ENCODE measurements around the gene KDM2A.
"Not testable (repeated sequence)": the region's sequence is repeated elsewhere in the genome, so short reads cannot be mapped to it uniquely, and the experiment has no call there.

The KDM2A gene

DNA sequence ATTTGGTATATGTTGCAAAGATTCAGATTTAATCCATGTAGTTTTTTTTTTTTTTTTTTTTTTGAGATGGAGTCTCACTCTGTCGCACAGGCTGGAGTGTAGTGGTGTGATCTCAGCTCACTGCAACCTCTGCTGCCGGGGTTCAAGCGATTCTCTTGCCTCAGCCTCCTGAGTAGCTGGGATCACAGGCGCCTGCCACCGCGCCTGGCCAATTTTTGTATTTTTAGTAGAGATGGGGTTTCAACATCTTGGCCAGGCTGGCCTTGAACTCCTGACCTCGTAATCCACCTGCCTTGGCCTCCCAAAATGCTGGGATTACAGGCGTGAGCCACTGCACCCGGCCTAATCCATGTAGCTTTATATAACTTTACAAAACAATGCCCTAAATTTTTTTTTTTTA, 49.8 kb downstream of the KDM2A start:
- not testable (repeated sequence) for DNase-seq (ENCODE audit: low spot score)

DNA sequence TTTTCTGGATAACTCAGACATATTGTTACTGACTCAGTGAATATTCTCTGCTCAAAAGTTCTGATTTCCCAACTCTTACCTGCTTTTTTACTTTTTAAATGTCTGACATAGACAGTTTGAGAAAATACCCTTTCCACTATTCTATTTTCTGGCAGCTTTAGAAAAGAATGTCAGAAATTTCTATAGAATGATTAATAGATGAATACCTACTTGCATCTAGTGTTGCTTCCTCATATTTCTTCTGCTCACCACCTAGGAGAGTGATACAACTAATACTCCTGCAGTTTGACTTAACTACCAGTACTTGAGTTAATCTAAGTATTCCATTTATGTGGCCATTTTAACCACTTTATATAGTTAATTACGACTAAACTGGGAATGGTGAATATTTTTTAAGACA, 55.2 kb downstream of the KDM2A start:
- DNase-seq (ENCODE audit: low spot score) = no peak

DNA sequence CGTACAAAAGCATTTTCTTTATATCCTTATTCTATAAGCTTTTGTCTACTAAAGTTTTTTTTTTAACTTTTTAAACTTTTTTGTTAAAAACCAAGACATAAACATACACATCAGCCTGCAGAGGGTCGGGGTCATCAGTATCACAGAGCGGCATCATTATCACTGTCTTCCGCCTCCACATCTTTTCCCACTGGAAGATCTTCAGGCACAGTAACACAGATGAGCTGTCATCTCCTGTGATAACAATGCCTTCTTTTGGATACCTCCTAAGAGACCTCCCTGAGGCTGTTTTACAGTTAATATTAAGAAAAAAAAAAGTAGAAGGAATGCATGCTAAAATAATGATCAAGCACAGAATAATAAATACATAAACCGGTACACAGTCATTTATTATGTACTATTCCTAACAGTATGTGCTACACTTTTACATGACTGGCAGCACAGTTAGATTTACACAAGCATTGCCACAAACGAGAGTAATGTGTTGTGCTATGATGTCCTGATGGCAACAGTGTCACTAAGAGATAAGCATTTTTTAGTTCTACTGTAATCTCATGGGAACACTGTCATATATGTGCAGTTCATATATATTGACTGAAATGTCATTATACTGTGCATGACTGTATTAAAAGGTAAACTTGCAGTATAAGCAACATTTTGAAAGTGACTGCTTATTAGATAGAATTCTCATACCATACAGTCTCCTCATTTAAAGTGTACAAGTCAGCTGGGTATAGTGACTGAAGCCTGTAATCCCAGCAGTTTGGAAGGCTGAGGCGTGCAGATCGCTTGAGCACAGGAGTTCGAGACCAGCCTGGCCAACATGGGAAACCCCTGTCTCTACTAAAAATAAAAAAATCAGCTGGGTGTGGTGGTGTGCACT, 58.6 kb downstream of the KDM2A start:
- DNase-seq (ENCODE audit: low spot score) = no peak

DNA sequence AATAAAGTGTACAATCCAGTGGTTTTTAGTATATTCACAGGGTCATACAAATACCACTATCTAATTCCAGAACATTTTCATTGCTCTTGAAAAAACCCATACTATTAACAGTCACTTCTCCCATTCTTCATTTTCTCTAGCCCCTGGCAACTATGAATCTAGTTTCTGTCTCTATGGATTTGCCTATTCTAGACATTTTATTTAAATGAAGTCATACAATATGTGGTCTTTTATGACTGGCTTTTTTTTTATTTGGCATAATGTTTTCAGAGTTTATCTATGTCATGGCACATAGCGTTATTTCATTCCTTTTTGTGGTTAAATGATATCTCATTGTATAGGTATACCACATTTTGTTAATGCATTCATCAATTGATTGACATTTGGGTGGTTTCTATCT, 59.4 kb downstream of the KDM2A start:
- DNase-seq (ENCODE audit: low spot score) = no peak

DNA sequence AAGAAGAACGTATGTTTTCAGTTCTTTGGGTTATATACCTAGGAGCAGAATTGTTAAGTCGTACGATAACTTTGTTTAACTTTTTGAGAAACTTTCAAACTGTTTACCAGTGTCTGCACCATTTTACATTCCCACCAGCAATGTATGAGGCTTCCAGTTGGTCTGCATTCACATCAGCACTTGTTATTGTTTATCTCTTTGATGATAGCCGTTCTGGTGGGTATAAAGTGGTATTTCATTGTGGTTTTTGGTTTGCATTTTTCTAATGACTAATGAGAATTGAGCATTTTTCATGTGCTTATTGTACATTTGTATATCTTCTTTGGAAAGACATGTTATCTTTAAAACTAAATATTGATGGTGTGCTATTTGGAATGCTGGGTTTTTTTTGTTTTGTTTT, 59.8 kb downstream of the KDM2A start:
- peak; percentile 64 for DNase-seq (ENCODE audit: low spot score)

DNA sequence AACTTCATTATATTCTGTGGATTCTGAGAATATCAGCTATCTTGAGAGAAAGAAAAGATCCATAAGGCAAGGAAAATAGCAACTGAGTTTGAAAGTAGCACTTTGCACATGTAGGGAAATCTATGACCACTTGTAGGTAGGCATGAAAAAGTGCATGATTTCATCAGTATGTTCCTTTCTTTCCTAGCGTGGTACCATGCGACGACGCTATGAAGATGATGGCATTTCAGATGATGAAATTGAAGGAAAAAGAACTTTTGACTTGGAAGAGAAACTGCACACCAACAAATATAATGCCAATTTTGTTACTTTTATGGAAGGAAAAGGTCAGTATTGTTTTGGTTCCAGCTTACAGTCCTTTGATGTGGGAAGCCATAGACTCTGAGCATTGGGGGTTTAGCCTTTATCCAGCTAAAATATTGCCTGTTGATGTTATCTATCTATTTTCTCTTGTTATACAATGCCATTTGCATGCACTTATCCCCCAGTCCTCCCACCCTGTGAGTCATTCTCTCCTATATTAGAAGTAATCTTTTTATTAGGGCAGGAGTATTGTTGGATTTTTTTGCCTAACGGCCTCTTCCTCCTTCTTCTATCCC, 60.9 kb downstream of the KDM2A start:
- DNase-seq (ENCODE audit: low spot score) = peak; percentile 95

DNA sequence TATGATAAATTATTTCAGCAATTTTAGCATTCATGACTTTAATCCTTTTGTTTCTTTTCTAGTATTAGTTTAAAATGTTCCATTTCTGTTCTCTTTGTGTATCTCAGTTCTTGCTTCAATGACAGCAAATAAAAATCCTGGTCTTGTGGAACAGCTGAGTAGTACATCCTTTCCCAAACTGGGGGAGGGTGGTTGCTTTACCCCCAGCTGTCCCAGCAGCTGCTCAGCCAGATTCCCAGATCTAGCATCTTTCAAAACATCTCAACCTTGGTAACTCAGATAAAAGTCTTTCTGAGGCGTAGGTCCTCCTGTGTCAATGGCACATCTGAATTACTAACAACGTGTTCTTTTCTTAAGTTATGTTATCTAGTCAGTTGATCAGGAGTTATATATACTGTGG, 75.0 kb downstream of the KDM2A start:
- no peak for DNase-seq (ENCODE audit: low spot score)

DNA sequence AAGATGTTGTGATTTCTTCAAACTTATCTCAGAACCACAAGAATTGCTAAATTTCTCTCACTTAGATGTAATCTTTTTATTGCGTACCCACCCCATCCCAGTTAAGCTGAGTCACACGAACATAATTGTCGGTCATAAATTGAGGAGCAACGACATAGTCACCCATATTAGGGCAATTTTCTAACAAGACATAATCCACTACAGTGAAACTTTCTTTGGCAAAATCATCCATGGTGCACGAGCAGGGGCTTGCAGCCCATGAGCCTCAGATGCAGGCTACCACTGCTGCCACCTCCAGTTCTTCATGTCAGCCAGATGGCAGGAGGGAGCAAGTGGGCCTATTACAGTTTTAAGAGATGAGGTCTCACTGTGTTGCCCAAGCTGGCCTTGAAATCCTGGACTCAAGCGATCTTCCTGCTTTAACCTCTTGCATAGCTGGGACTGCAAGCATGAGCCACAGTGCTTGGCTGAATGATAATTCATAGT, 77.0 kb downstream of the KDM2A start:
- no peak for DNase-seq (ENCODE audit: low spot score)

DNA sequence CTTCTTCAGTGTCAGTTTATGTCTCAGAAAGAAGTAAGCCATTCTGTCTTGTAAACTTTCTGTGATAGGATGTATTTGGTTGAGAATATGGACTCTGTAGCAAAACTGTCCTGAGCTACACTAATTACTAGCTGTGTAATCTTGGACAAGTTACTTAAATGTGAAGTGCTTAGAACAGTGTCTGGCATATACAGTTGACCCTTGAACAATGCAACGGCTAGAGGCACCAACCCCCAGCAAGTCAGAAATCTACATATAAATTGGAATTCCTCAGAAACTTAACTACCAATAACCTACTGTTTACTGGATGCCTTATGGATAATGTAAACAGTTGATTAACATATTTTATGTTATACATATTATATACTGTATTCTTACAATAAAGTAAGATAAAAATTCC, 78.5 kb downstream of the KDM2A start:
- no peak for DNase-seq (ENCODE audit: low spot score)

DNA sequence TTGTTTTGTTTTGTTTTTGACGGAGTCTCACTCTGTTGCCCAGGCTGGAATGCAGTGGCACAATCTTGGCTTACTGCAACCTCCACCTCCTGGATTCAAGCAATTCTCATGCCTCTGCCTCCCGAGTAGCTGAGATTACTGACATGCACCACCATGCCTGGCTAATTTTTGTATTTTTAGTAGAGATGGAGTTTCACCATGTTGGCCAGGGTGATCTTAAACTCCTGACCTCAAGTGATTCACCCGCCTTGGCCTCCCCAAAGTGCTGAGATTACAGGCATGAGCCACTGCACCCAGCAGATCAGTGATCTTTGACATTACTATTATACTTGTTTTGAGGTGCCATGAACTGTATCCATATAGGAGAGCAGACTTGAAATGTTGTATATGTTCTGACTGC, 79.7 kb downstream of the KDM2A start:
- not testable (repeated sequence) for DNase-seq (ENCODE audit: low spot score)

DNA sequence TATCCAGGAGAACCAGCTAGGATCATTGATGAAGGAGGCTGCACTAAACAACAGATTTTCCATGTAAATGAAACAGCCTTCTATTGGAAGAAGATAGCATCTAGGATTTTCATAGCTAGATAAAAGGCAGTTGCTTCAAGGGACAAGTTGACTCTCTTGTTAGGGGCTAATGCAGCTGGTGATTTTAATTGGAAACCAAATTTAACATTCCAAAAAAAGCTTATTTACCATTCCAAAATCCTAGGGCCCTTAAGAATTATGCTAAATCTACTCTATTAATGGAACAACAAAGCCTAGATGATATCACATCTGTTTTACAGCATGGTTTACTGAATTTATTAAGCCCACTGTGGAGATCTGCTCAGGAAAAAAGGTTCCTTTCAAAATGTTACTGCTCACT, 80.7 kb downstream of the KDM2A start:
- DNase-seq (ENCODE audit: low spot score) = no peak

DNA sequence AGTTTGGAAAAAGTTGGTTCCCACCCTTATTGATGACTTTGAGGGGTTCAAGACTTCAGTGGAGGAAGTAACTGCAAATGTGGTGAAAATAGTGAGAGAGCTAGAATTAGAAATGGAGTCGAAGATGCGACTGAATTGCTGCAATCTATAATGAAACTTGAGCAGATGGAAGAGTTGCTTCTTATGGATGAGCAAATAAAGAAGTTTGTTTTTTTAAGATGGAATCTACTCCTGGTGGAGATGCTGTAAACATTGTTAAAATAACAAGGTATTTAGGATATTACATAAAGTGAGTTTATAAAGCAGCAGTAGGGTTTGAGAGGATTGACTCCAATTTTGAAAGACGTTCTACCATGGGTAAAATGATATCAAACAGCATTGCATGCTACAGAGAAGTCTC, 83.0 kb downstream of the KDM2A start:
- no peak for DNase-seq (ENCODE audit: low spot score)

DNA sequence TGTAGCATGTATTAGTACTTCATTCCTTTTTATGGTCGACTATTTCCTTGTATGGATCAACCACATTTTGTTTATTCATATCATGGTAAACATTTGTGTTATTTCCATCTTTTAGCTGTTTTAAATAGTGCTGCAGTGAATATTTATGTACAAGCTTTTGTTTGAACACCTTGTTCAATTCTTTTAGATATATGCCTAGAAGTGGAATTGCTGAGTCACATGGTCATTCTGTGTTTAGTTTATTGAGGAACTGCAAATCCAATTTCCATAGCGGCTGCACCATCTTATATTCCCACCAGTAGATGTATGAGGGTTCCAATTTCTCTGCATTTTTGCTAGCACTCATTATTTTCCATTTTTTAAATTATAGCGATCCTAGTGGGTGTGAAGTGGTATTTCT, 85.8 kb downstream of the KDM2A start:
- no peak for DNase-seq (ENCODE audit: low spot score)

DNA sequence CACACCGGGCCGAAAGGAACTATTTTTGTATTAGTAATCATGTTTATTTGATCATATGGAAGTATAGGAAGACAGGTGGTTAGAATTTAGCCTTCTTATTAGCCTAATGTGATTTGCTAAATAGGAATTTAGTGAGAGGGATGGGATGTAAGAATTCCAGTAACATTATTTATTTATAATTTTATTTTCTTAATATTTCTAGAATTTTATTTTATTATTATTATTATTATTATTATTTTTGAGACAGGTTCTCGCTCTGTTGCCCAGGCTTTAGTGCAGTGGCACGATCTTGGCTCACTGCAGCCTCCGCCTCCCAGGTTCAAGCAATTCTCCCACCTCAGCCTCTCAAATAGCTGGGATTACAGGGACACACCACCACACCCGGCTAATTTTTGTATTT, 90.2 kb downstream of the KDM2A start:
- DNase-seq (ENCODE audit: low spot score) = not testable (repeated sequence)

DNA sequence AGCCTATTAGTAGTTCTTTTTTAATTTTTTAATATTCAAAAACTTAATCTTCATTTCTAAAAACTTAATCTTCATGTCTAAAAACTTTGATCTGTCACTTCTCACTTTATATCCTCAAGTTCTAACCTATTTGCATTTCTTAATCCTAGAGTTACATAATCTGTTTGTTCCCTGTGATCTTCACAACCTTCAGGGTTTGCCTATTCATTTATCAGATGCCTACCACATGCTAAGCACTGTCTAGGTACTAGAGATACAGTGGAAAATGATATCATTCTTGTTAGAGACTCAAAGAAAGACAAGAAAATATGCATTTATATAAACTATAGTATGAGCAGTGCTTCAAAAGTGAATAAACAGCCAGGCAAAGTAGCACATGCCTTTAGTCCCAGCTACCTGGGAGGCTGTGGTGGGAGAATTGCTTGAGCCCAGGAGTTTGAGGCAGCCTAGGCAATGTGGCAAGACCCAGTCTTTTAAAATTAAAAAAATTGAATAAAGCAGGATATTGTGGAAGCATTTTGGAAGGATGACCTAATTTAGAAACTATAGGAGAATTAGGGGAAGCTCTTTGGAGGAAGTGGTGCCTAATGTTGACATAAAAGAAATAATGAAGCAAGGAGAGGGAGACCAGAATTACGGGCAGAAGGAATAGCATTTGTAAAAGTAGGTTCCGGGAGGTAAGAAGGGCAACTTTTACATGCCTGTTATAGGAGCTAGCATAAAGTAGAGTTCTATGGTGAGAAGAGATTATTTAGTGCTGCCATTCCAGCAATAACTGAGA, 92.8 kb downstream of the KDM2A start:
- DNase-seq (ENCODE audit: low spot score) = no peak

DNA sequence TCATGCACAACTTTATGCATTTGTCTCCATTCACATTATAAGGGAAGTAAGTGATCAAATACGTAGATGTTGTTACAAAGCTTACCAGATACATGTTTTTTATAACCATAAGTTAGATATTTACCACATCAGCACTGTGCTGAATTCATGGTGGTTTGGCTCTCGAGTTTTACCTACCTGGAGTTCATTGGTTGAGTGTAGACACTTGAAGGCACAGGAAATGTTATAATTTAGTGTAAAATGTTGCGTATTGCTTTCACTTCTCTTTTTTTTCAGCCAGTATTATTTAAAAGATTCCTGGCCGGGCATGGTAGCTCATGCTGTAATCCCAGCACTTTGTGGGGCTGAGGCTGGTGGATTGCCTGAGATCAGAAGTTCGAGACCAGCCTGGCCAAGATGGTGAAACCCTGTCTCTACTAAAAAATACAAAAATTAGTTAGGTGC, 94.1 kb downstream of the KDM2A start:
- DNase-seq (ENCODE audit: low spot score) = no peak

DNA sequence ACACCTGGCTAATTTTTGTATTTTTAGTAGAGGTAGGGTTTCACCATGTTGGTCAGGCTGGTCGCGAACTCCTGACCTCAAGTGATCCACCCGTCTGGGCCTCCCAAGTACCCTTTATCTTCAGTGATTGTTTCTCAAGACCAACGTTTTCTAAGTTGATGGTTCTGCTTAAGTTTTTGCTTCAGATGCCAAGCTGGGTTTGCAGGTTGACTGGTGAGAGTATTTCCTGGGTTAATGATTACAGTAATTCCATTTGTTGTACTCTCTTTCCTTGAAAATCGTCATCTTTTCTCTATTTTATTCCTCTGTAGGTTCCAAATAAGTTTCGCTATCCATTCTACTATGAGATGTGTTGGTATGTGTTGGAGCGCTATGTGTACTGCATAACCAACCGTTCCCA, 108.7 kb downstream of the KDM2A start:
- no peak for DNase-seq (ENCODE audit: low spot score)

DNA sequence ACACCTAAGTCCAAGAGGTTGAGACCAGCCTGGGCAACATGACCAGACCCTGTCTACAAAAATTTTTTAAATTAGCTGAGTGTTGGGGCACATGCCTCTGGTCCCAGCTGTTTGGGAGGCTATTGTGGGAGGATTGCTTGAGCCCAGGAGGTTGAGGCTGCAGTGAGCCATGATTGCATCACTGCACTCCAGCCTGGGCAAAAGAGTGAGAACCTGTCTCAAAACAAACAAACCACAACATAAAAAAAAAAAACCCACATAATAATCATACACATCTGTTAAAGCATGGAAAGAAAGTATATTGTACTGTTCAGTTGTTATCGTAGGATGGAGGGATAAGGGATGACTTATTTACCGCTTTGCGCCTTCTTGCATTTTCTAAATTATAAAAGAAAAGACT, 111.3 kb downstream of the KDM2A start:
- DNase-seq (ENCODE audit: low spot score) = no peak

DNA sequence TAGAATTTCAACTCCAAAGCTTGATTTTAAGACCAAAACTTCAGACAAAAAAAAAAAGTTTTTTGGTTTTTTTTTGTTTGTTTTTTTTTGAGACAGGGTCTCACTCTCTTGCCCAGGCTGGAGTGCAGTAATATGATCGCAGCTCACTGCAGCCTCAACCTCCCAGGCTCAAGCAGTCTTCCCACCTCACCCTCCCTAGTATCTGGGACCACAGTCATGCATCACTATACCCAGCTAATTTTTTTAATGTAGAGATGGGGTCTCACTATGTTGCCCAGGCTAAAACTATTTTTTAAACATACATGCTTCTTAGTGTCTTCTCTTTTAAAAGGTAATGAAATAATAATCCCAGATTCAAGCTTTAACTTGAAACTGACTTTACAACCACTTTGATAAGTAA, 111.8 kb downstream of the KDM2A start:
- DNase-seq (ENCODE audit: low spot score) = no peak

DNA sequence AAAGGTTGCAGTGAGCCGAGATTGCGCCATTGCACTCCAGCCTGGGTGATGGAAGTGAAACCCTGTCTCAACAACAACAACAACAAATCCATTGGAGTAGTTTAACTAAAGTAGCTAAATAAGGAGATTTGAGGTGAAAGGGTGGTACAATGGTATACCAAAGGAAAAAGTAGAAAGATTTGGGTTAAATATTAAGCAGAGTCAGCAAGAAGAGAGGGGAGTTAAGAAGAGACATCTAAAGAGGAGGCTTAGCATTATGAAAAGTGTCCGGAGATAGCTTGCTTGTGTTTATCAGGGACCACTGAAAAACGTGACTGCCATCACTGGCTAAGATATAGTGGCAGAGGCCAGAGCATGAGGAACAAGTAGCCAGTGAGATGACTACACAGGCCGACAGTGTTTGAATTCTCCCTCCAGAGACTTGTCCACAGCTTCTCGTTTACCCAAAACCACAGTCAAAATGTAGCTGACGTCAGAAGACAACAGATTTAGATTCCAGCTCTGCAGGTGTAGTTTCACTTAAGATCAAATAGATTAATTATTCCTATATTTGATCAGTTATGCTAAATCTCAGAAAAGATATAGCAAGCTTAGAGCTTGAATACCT, 114.6 kb downstream of the KDM2A start:
- DNase-seq (ENCODE audit: low spot score) = no peak

DNA sequence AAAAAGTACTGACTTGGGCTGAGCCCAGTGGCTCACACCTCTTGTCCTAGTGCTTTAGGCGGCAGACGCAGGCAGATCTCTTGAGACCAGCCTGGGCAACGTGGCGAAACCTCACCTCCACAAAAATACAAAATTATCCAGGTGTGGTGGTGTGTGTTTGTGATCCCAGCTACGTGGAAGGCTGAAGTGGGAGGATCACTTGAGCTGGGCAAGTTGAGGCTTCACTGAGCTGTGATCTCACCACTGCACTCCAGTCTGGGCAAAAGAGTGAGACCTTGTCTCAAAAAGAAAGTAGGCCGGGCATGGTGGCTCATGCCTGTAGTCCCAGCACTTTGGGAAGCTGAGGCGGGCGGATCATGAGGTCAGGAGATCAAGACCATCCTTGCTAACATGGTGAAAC, 115.5 kb downstream of the KDM2A start:
- not testable (repeated sequence) for DNase-seq (ENCODE audit: low spot score)

DNA sequence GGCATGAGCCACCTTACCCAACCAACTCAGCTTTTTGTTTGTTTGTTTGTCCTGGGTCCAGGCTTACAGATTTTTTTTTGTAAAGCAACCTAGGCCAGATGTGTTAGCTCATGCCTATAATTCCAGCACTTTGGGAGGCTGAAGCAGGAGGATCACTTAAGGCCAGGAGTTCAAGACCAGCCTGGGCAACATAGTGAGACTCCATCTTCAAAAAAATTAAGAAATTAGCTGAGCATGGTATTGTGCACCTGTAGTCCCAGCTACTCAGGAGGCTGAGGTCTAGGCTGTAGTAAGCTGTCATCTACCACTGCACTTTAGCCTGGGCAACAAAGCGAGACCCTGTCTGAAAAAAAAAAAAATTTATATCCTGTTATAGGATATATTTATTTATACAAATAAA, 118.5 kb downstream of the KDM2A start:
- DNase-seq (ENCODE audit: low spot score) = no peak
